Neuronal stem cell (in vitro differentiated cells): ENCODE measurements around the gene MASP1. TPM values are rescaled to one million over a fixed set of nuclear protein-coding genes. Genes with fewer than 3 reads are reported as not detected.

ENCODE experiments used
- DNase-seq: peaks from one replicate; pipeline ENCODE4 v3.0.0-alpha.2; 2013; ENCODE audit warnings: low spot score
- H2AFZ ChIP-seq: one replicate; pipeline ENCODE4 v1.6.1; 2013; ENCODE audit warnings: mild to moderate bottlenecking, low read length, inconsistent platforms
- H2AK5ac ChIP-seq: 2 replicates; pipeline ENCODE4 v1.6.1; 2013; ENCODE audit warnings: low read depth, mild to moderate bottlenecking, inconsistent platforms, low read length, moderate library complexity, mixed read lengths
- H2BK120ac ChIP-seq: 2 replicates; pipeline ENCODE4 v1.6.1; 2013; ENCODE audit warnings: low read depth, mild to moderate bottlenecking, inconsistent platforms, low read length, moderate library complexity, mixed read lengths
- H2BK12ac ChIP-seq: one replicate; pipeline ENCODE4 v1.6.1; 2013; ENCODE audit warnings: low read length, inconsistent platforms
- H2BK15ac ChIP-seq: 2 replicates; pipeline ENCODE4 v1.6.1; 2013; ENCODE audit warnings: mild to moderate bottlenecking, low read length, inconsistent platforms, mixed read lengths
- H2BK5ac ChIP-seq: one replicate; pipeline ENCODE4 v1.6.1; 2013; ENCODE audit warnings: inconsistent platforms, mild to moderate bottlenecking, low read length, moderate library complexity
- H3K14ac ChIP-seq: one replicate; pipeline ENCODE4 v1.6.1; 2013; ENCODE audit warnings: low read length, inconsistent platforms
- H3K18ac ChIP-seq: 2 replicates; pipeline ENCODE4 v1.6.1; 2013; ENCODE audit warnings: low read length, inconsistent platforms
- H3K23ac ChIP-seq: 2 replicates; pipeline ENCODE4 v1.6.1; 2013; ENCODE audit warnings: low read depth, mild to moderate bottlenecking, mixed read lengths, low read length, inconsistent platforms; ENCODE audit not compliant: poor library complexity
- H3K27ac ChIP-seq: replicated peaks from 3 replicates; pipeline ENCODE4 v1.5.1; 2013; ENCODE audit warnings: low read length, inconsistent platforms
- H3K27me3 ChIP-seq, 3 experiments: 2 replicates each; pipeline ENCODE4 v1.6.1; 2013; ENCODE audit warnings: low read length in 3 of 3, mild to moderate bottlenecking in 2 of 3, inconsistent platforms in 1 of 3, low read depth in 1 of 3, mixed read lengths in 1 of 3, moderate library complexity in 1 of 3; ENCODE audit not compliant: control insufficient read depth in 3 of 3, insufficient read depth in 3 of 3
- H3K36me3 ChIP-seq, 2 donors: replicated peaks in 1 of 2; 2 replicates each; pipeline ENCODE4 v1.6.1; 2013; ENCODE audit warnings: low read length in 2 of 2; ENCODE audit not compliant: control insufficient read depth in 2 of 2, insufficient read depth in 2 of 2
- H3K4ac ChIP-seq: 2 replicates; pipeline ENCODE4 v1.6.1; 2013; ENCODE audit warnings: inconsistent platforms, mild to moderate bottlenecking, low read length, moderate library complexity
- H3K4me1 ChIP-seq, 2 donors: 1 replicate in 1 of 2; 2 replicates in 1 of 2; pipeline ENCODE4 v1.6.1; 2013; ENCODE audit warnings: low read length in 2 of 2, low read depth in 1 of 2; ENCODE audit not compliant: control insufficient read depth in 2 of 2, insufficient read depth in 1 of 2
- H3K4me2 ChIP-seq: one replicate; pipeline ENCODE4 v1.6.1; 2013; ENCODE audit warnings: mild to moderate bottlenecking, low read length, inconsistent platforms; ENCODE audit not compliant: insufficient read depth, poor library complexity, severe bottlenecking
- H3K4me3 ChIP-seq, 2 donors: 2 replicates each; pipeline ENCODE4 v1.5.1; 2013; ENCODE audit warnings: low read length in 2 of 2, mild to moderate bottlenecking in 2 of 2, inconsistent platforms in 1 of 2, moderate library complexity in 1 of 2
- H3K79me1 ChIP-seq: one replicate; pipeline ENCODE4 v1.6.1; 2013; ENCODE audit warnings: low read depth, mild to moderate bottlenecking, inconsistent platforms, low read length, moderate library complexity
- H3K9ac ChIP-seq: one replicate; pipeline ENCODE4 v1.6.1; 2013; ENCODE audit warnings: mild to moderate bottlenecking, low read depth, low read length, inconsistent platforms; ENCODE audit not compliant: poor library complexity
- H3K9me3 ChIP-seq, 2 donors: replicated peaks in 1 of 2; 2 replicates each; pipeline versions ENCODE3 to v1.6.1; 2013; ENCODE audit warnings: low read length in 2 of 2, mild to moderate bottlenecking in 2 of 2, inconsistent platforms in 1 of 2, low read depth in 1 of 2, mixed read lengths in 1 of 2, moderate library complexity in 1 of 2; ENCODE audit not compliant: control insufficient read depth in 2 of 2, insufficient read depth in 1 of 2
- H4K8ac ChIP-seq: one replicate; pipeline ENCODE4 v1.6.1; 2013; ENCODE audit warnings: low read depth, mild to moderate bottlenecking, inconsistent platforms, low read length, moderate library complexity
- H4K91ac ChIP-seq: one replicate; pipeline ENCODE4 v1.6.1; 2013; ENCODE audit warnings: low read length, low read depth, mild to moderate bottlenecking, inconsistent platforms; ENCODE audit not compliant: poor library complexity
- WGBS, 2 donors: extraction: QIAGEN DNeasy Blood & Tissue Kit; methylation state at CpG; one replicate each; pipeline ENCODE4 v1.1.7; 2013; ENCODE audit warnings: missing lambda C conversion rate in 2 of 2, mixed read lengths in 1 of 2; ENCODE audit not compliant: insufficient read length in 2 of 2, insufficient replicate concordance in 1 of 2; ENCODE audit errors: extremely low coverage in 2 of 2; 5-methylcytosine and 5-hydroxymethylcytosine counted together
- polyA plus RNA-seq, 2 experiments: library from polyadenylated mRNA; stranded (reverse); fragments of 200-250 nt; gene quantifications; one replicate each; pipeline ENCODE4 v1.2.3, GENCODE V29; 2013

MASP1 gene, protein sequence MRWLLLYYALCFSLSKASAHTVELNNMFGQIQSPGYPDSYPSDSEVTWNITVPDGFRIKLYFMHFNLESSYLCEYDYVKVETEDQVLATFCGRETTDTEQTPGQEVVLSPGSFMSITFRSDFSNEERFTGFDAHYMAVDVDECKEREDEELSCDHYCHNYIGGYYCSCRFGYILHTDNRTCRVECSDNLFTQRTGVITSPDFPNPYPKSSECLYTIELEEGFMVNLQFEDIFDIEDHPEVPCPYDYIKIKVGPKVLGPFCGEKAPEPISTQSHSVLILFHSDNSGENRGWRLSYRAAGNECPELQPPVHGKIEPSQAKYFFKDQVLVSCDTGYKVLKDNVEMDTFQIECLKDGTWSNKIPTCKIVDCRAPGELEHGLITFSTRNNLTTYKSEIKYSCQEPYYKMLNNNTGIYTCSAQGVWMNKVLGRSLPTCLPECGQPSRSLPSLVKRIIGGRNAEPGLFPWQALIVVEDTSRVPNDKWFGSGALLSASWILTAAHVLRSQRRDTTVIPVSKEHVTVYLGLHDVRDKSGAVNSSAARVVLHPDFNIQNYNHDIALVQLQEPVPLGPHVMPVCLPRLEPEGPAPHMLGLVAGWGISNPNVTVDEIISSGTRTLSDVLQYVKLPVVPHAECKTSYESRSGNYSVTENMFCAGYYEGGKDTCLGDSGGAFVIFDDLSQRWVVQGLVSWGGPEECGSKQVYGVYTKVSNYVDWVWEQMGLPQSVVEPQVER
- 0.32 TPM for polyA plus RNA-seq (2013, experiment 1 of 2)
- 0.32 TPM for polyA plus RNA-seq (2013, experiment 2 of 2)

DNA sequence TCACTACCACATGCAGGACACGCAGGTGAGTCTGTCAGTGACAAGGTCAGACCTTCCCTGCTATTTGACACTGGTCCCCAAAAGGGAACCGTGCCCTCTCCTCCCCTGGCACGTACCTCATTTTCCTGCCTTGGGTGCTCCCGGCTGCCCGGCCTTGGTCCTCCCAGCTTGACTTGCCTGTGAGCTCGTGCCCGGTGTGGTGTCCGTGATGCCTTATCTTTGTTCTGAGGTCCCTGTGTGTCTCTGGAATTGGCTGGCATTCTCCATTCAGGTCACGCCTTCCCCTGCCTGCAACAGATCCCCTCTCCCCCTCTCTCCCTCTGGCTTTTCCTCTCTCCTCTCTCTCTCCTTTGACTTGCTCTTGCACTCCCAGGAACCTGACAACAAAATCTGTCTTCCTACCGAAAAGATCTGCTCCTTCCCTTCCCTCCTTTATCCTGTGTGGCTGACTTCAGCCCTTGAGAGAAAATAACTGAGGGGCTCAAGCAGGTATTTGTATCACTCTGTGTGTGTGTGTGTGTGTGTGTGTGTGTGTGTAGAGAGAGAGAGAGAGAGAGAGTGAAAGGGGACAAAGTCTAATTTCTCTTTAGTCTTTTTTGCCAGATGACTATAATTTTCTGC is at the start of gene MASP1:
TSS of gene MASP1 (minus strand) at position 226 of the 621 bp plus-strand sequence. CDS start at position 121, 105 bp downstream.
- H3K9me3 ChIP-seq = no peaks in the 10 kb centered on the region
- H3K4me2 ChIP-seq = peak within 1 kb of the TSS; percentile 63
- H3K36me3 ChIP-seq = no peaks in the 10 kb centered on the region
- peak within 1 kb of the TSS; percentile 74 for H2AFZ ChIP-seq
- peak within 1 kb of the TSS in 1 of 2 donors; percentile 69 for H3K4me3 ChIP-seq
- H2BK15ac ChIP-seq = peak within 1 kb of the TSS; percentile 7
- no CpG with 5 or more reads among the region's 10 CpGs for WGBS, 2 donors
- H3K4ac ChIP-seq = no peak within 1 kb of the TSS
- H2BK5ac ChIP-seq = peak within 1 kb of the TSS; percentile 14
- DNase-seq = peak; percentile 27
- H3K4me1 ChIP-seq = peaks cover 7 to 8% of the 10 kb centered on the region in 2 donors
- H2AK5ac ChIP-seq = no peak within 1 kb of the TSS
- H2BK12ac ChIP-seq = no peak within 1 kb of the TSS
- H3K18ac ChIP-seq = peak within 1 kb of the TSS; percentile 78
- H3K23ac ChIP-seq = peak within 1 kb of the TSS; percentile 3
- H3K9ac ChIP-seq = peak within 1 kb of the TSS; percentile 7
- H3K27ac ChIP-seq = no peak within 1 kb of the TSS
- H3K79me1 ChIP-seq = no peaks in the 10 kb centered on the region
- no peak within 1 kb of the TSS for H2BK120ac ChIP-seq
- H3K27me3 ChIP-seq = peaks cover 0 to 26% (median 2%) of the 10 kb centered on the region in 3 experiments
- H3K14ac ChIP-seq = no peak within 1 kb of the TSS
- H4K8ac ChIP-seq = no peak within 1 kb of the TSS
- H4K91ac ChIP-seq = no peak within 1 kb of the TSS

DNA sequence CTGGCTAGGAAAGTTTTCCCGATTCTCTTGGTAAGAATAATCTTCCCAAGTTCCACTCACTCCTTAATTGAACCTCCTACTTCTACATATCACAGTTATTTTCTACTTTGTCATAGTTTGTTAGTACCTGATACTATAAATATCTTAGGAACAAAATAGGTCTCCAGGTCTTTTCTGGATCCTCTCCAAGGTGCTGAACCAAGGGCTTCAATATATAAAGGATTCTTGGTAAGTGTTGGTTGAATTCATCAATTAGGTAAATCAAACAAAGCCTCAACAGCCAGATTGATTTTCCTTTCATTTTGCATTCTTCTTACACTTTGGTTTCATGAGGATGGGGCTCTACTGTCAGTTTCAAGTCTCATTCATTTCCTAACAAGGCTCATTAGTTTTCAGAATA is 49.0 kb upstream of the MASP1 start:
- no peak overlapping the region for H3K23ac ChIP-seq
- H3K4ac ChIP-seq = no peak overlapping the region
- no peak overlapping the region for H2BK15ac ChIP-seq
- no peak for DNase-seq
- H3K18ac ChIP-seq = no peak overlapping the region
- WGBS, 2 donors = no CpG with 5 or more reads among the region's 1 CpG
- H3K4me1 ChIP-seq = peaks cover 0 to 4% of the 10 kb centered on the region in 2 donors
- no peak overlapping the region for H3K14ac ChIP-seq
- no peak overlapping the region for H2BK120ac ChIP-seq
- H3K4me2 ChIP-seq = no peak overlapping the region
- no peak overlapping the region for H3K4me3 ChIP-seq
- H3K79me1 ChIP-seq = no peaks in the 10 kb centered on the region
- H2BK5ac ChIP-seq = no peak overlapping the region
- H2BK12ac ChIP-seq = no peak overlapping the region
- no peak overlapping the region for H2AFZ ChIP-seq
- no peak overlapping the region for H3K27ac ChIP-seq
- no peaks in the 10 kb centered on the region for H3K27me3 ChIP-seq
- no peak overlapping the region for H3K9ac ChIP-seq
- no peak overlapping the region for H4K91ac ChIP-seq
- no peaks in the 10 kb centered on the region for H3K36me3 ChIP-seq
- no peak overlapping the region for H2AK5ac ChIP-seq
- H4K8ac ChIP-seq = no peak overlapping the region
- no peaks in the 10 kb centered on the region for H3K9me3 ChIP-seq

DNA sequence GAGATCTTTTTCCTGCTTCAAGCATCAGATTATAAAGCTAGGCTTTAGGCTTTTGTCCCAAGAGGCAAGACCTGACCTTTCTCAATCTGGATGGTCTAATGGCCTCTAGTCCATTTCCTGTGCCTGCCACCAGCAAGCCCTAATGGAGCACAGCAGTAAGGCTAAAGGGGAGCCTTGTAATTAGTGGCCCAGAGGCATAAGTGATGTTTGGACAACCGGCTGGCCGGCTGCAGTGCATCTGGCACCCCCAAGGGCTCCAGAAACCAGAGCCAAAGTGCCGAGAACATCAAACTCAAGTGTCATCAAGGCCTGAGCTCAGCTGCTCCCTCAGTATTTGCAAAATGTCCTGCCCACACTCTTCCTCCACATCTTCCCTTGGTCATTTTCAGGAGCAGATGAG is 44.8 kb upstream of the MASP1 start:
- H3K23ac ChIP-seq = no peak overlapping the region
- no peak overlapping the region for H3K4me3 ChIP-seq
- DNase-seq = no peak
- no peaks in the 10 kb centered on the region for H3K79me1 ChIP-seq
- H3K9me3 ChIP-seq = no peaks in the 10 kb centered on the region
- no peaks in the 10 kb centered on the region for H3K27me3 ChIP-seq
- H4K91ac ChIP-seq = no peak overlapping the region
- no CpG with 5 or more reads among the region's 3 CpGs for WGBS, 2 donors
- no peak overlapping the region for H2BK120ac ChIP-seq
- no peak overlapping the region for H2AK5ac ChIP-seq
- H3K36me3 ChIP-seq = no peaks in the 10 kb centered on the region
- no peak overlapping the region for H2BK15ac ChIP-seq
- H2AFZ ChIP-seq = no peak overlapping the region
- no peak overlapping the region for H3K18ac ChIP-seq
- H2BK5ac ChIP-seq = no peak overlapping the region
- H3K27ac ChIP-seq = no peak overlapping the region
- H4K8ac ChIP-seq = no peak overlapping the region
- H3K4me1 ChIP-seq = peaks cover 0 to 6% of the 10 kb centered on the region in 2 donors
- H3K4ac ChIP-seq = no peak overlapping the region
- no peak overlapping the region for H2BK12ac ChIP-seq
- no peak overlapping the region for H3K4me2 ChIP-seq
- no peak overlapping the region for H3K14ac ChIP-seq
- H3K9ac ChIP-seq = no peak overlapping the region

DNA sequence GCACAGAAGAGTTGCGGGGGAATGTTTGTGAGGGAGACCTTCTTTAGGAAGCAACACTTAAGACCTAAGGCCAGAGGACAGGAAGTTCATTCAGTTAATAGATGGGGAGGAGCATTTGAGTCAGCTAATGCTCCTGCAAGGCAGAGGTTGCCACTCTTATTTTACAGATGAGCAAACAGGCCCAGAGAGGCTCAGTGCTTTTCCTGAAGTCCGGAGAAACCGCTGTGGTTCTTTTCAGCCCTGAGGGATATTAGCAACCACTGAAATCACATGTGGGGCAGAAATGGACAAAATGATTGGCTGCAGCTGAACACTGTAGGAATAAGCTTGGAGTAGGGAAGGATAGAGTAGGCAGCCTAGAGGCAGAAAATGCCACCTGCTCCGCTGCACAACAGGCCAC is 43.4 kb upstream of the MASP1 start:
- H3K36me3 ChIP-seq = no peaks in the 10 kb centered on the region
- H3K27me3 ChIP-seq = no peaks in the 10 kb centered on the region
- no peak overlapping the region for H3K14ac ChIP-seq
- no peak overlapping the region for H2BK5ac ChIP-seq
- H2BK120ac ChIP-seq = no peak overlapping the region
- H3K4me3 ChIP-seq = no peak overlapping the region
- WGBS, 2 donors = no CpG with 5 or more reads among the region's 4 CpGs
- H3K23ac ChIP-seq = no peak overlapping the region
- no peaks in the 10 kb centered on the region for H3K9me3 ChIP-seq
- no peak overlapping the region for H3K4ac ChIP-seq
- H3K4me2 ChIP-seq = no peak overlapping the region
- no peak overlapping the region for H2BK15ac ChIP-seq
- no peak for DNase-seq
- no peak overlapping the region for H3K9ac ChIP-seq
- H3K4me1 ChIP-seq = peaks cover 0 to 6% of the 10 kb centered on the region in 2 donors
- no peak overlapping the region for H2BK12ac ChIP-seq
- no peak overlapping the region for H3K27ac ChIP-seq
- H2AK5ac ChIP-seq = no peak overlapping the region
- H3K79me1 ChIP-seq = no peaks in the 10 kb centered on the region
- no peak overlapping the region for H4K91ac ChIP-seq
- no peak overlapping the region for H3K18ac ChIP-seq
- no peak overlapping the region for H2AFZ ChIP-seq
- H4K8ac ChIP-seq = no peak overlapping the region
